22Rv1 (cell line): ENCODE results near the gene MYH10.

Experiments
- ZFX ChIP-seq: fragments of 450-650 bp; IDR thresholded peaks from 2 replicates; pipeline ENCODE4 v1.6.1; 2017; ENCODE audit warnings: antibody characterized with exemption, borderline replicate concordance
- TF ChIP-seq, protein P1 (sequence below): fragments of 450-650 bp; IDR thresholded peaks from 2 replicates; pipeline ENCODE4 v1.5.1; 2017; ENCODE audit warnings: mild to moderate bottlenecking

DNA sequence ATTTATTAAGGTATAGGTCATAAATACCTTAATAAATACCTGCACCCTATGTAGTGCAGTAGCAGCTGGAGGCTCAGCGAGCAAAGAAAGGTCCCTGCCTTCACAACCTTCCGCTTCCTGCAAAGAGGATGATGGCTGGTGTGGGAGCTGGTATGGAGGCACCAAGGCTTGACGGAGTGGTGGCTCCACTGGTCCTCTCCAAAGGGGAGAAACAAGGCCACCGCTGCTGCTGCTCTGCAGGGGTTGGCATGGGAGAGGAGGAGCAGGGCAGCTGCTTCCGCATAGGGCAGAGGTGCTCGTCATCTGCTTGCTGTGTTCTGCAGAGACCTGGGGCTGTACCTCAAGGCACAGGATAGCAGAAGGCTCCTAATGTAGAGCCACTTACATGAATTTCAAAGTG is 142.0 kb downstream of the MYH10 start:
- TF ChIP-seq, protein P1, sequence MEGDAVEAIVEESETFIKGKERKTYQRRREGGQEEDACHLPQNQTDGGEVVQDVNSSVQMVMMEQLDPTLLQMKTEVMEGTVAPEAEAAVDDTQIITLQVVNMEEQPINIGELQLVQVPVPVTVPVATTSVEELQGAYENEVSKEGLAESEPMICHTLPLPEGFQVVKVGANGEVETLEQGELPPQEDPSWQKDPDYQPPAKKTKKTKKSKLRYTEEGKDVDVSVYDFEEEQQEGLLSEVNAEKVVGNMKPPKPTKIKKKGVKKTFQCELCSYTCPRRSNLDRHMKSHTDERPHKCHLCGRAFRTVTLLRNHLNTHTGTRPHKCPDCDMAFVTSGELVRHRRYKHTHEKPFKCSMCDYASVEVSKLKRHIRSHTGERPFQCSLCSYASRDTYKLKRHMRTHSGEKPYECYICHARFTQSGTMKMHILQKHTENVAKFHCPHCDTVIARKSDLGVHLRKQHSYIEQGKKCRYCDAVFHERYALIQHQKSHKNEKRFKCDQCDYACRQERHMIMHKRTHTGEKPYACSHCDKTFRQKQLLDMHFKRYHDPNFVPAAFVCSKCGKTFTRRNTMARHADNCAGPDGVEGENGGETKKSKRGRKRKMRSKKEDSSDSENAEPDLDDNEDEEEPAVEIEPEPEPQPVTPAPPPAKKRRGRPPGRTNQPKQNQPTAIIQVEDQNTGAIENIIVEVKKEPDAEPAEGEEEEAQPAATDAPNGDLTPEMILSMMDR, result no peak
- TF ChIP-seq ZFX, result no peak
